Thyroid gland (tissue), 4 donors: ENCODE measurements around the gene PAQR5.

Source experiments
- POLR2A ChIP-seq, 2 donors: fragments of 450-650 bp; IDR thresholded peaks; one replicate each; pipeline ENCODE4 v1.6.1; 2017; ENCODE audit warnings: antibody characterized with exemption in 2 of 2, mild to moderate bottlenecking in 2 of 2, moderate library complexity in 1 of 2
- TF ChIP-seq, protein P1 (sequence below), 6 experiments: fragments of 200-600 bp in 3 of 6; fragments of 450-650 bp in 3 of 6; sonication (generic) in 3 of 6; IDR thresholded peaks; one replicate each; pipeline ENCODE4 v1.5.1; 2016 to 2019; ENCODE audit warnings: antibody characterized with exemption in 6 of 6, mild to moderate bottlenecking in 2 of 6, inconsistent platforms in 1 of 6, moderate library complexity in 1 of 6

DNA sequence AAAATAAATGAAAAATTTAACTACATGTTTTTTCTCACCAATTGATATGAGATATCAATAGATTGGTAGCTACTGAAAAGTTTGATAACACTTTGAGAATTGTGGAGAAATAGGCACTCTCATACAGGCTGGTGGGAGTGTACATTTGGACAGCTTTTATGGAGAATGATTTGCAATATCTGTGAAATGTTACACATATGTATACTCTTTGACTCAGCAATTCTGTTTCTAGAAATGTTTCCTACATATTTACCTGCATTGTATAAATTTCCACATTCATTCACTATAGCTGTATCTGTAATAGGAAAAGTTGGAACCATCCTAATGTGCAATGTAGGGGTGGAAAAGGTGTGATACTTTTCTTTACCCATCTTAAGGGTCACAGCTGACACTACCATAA lies 113.6 kb downstream of the PAQR5 start:
- TF ChIP-seq, protein P1, sequence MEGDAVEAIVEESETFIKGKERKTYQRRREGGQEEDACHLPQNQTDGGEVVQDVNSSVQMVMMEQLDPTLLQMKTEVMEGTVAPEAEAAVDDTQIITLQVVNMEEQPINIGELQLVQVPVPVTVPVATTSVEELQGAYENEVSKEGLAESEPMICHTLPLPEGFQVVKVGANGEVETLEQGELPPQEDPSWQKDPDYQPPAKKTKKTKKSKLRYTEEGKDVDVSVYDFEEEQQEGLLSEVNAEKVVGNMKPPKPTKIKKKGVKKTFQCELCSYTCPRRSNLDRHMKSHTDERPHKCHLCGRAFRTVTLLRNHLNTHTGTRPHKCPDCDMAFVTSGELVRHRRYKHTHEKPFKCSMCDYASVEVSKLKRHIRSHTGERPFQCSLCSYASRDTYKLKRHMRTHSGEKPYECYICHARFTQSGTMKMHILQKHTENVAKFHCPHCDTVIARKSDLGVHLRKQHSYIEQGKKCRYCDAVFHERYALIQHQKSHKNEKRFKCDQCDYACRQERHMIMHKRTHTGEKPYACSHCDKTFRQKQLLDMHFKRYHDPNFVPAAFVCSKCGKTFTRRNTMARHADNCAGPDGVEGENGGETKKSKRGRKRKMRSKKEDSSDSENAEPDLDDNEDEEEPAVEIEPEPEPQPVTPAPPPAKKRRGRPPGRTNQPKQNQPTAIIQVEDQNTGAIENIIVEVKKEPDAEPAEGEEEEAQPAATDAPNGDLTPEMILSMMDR (IDR thresholded peaks at IDR 0.05): no peak
- no peak for TF ChIP-seq POLR2A (IDR thresholded peaks at IDR 0.05)
